MCF 10A (cell line): ENCODE measurements around the gene PRADC1. TPM values are rescaled to one million over a fixed set of nuclear protein-coding genes. Genes with fewer than 3 reads are reported as not detected.

Source experiments
- BruUV-seq: library from RNA; stranded (reverse); fragments of 400-500 nt; replicated peaks from 2 replicates; lab custom pipeline; 2021; lab: Mats Ljungman, UMichigan
- CTCF ChIA-PET: fragments of 300-600 bp; sonication (Branson Sonifier 250); formaldehyde crosslinking; extraction: SDS; loops from one replicate; lab custom pipeline; 2021; ENCODE audit warnings: antibody characterized with exemption, inconsistent platforms; lab: Yijun Ruan, JAX
- POLR2A ChIA-PET: fragments of 300-600, 350-650 bp; sonication (Branson Sonifier 250); formaldehyde crosslinking; extraction: SDS; loops from one replicate; lab custom pipeline; 2020; ENCODE audit warnings: antibody characterized with exemption, inconsistent platforms; lab: Yijun Ruan, JAX
- DNase-seq: peaks from one replicate; pipeline ENCODE4 v3.0.0-alpha.2; 2018; ENCODE audit not compliant: unreplicated experiment
- H3K27ac Mint-ChIP-seq: one replicate; pipeline ENCODE4 v1.8.0; 2022; ENCODE audit warnings: mild to moderate bottlenecking, low read depth, mixed read lengths; ENCODE audit not compliant: unreplicated experiment
- H3K27me3 Mint-ChIP-seq: one replicate; pipeline ENCODE4 v1.8.0; 2022; ENCODE audit warnings: mixed read lengths; ENCODE audit not compliant: insufficient read depth, unreplicated experiment
- H3K36me3 Mint-ChIP-seq: one replicate; pipeline ENCODE4 v1.8.0; 2022; ENCODE audit warnings: mild to moderate bottlenecking, moderate library complexity, mixed read lengths; ENCODE audit not compliant: insufficient read depth, unreplicated experiment
- H3K4me1 Mint-ChIP-seq: one replicate; pipeline ENCODE4 v1.8.0; 2022; ENCODE audit warnings: mixed read lengths; ENCODE audit not compliant: insufficient read depth, unreplicated experiment
- H3K4me3 Mint-ChIP-seq: one replicate; pipeline ENCODE4 v1.8.0; 2022; ENCODE audit warnings: mild to moderate bottlenecking, moderate library complexity, mixed read lengths; ENCODE audit not compliant: unreplicated experiment
- H3K9me3 Mint-ChIP-seq: one replicate; pipeline ENCODE4 v1.8.0; 2022; ENCODE audit warnings: mixed read lengths; ENCODE audit not compliant: unreplicated experiment
- CTCF ChIP-seq: fragments of 200-600 bp; IDR thresholded peaks from one replicate; pipeline ENCODE4 v1.8.0; 2022; ENCODE audit warnings: antibody characterized with exemption, mild to moderate bottlenecking; ENCODE audit not compliant: unreplicated experiment
- intact Hi-C: fragments of 100-400 bp; cut with micrococcal nuclease; formaldehyde crosslinking; loops from 2 replicates; pipeline ENCODE4 v1.14.1; 2022
- total RNA-seq: library from RNA; stranded (reverse); gene quantifications from 2 replicates; pipeline ENCODE4 v1.2.3, GENCODE V29; 2022

The PRADC1 gene
- total RNA-seq, 1 experiment from 2014 or later: 13.5 TPM

- Mint-ChIP-seq H3K27ac (no peak overlapping the region), H3K27me3 (no peaks in the 10 kb centered on the region), H3K36me3 (peaks cover 22% of the 10 kb centered on the region), H3K9me3 (no peaks in the 10 kb centered on the region), H3K4me1 (peaks cover 23% of the 10 kb centered on the region), H3K4me3 (peak overlapping the region; percentile 75)
- BruUV-seq: TSS peak; percentile 17
- ChIA-PET CTCF (interaction anchor here (1.0 to 8.1 kb wide), 6 partner anchors 12 to 57 kb away, joined by 3 to 36 read pairs (median 6); partner anchors contain the start of gene SMYD5), POLR2A (interaction anchor here (0.5 to 9.2 kb wide), 15 partner anchors 9 to 1902 kb away, joined by 3 to 74 read pairs (median 8); partner anchors contain the start of genes EGR4, RAB11FIP5, SMYD5 and TPRKB)
- intact Hi-C loops: no loop called here
- no peak for DNase-seq
- TF ChIP-seq CTCF: no peak
These were observed 461 bp downstream of the PRADC1 start for GRCh38 chr2:73232403-73233153.

- POLR2A ChIA-PET: interaction anchor here (1.2 to 9.2 kb wide), 3 partner anchors 11 to 25 kb away, joined by 3 to 74 read pairs (median 4); no protein-coding TSS in a partner anchor
- no peak for DNase-seq
- no TSS peak for BruUV-seq
- H3K36me3 Mint-ChIP-seq: peaks cover 6% of the 10 kb centered on the region
- no peak for TF ChIP-seq CTCF
- no peaks in the 10 kb centered on the region for H3K9me3 Mint-ChIP-seq
- intact Hi-C loops: no loop called here
- no peaks in the 10 kb centered on the region for H3K4me1 Mint-ChIP-seq
- no peak overlapping the region for H3K27ac Mint-ChIP-seq
- CTCF ChIA-PET: interaction anchor here (0.5 to 4.0 kb wide), 3 partner anchors 16 to 65 kb away, joined by 3 to 24 read pairs (median 3); no protein-coding TSS in a partner anchor
- H3K4me3 Mint-ChIP-seq: no peak overlapping the region
- H3K27me3 Mint-ChIP-seq: no peaks in the 10 kb centered on the region
These were observed 4.4 kb downstream of the PRADC1 start for GRCh38 chr2:73228631-73229030.

- Mint-ChIP-seq H3K4me1 (no peaks in the 10 kb centered on the region), H3K27ac (no peak overlapping the region), H3K4me3 (no peak overlapping the region), H3K36me3 (peaks cover 14% of the 10 kb centered on the region), H3K9me3 (no peaks in the 10 kb centered on the region), H3K27me3 (no peaks in the 10 kb centered on the region)
- CTCF ChIA-PET: interaction anchor here (0.8 to 4.0 kb wide), 3 partner anchors 10 to 49 kb away, joined by 3 to 24 read pairs (median 3); no protein-coding TSS in a partner anchor
- no peak for DNase-seq
- POLR2A ChIA-PET: interaction anchor here (1.4 to 9.2 kb wide), 2 partner anchors 10 to 26 kb away, joined by 3 to 74 read pairs; no protein-coding TSS in a partner anchor
- intact Hi-C loops: no loop called here
- no TSS peak for BruUV-seq
- no peak for TF ChIP-seq CTCF
These were observed 6.0 kb downstream of the PRADC1 start for GRCh38 chr2:73227086-73227485.
